ENCODE results near the gene PRTFDC1. TPM values are rescaled to one million over a fixed set of nuclear protein-coding genes. Genes with fewer than 3 reads are reported as not detected.

PRTFDC1 gene
- total and polyA plus RNA-seq, 2 of the 13 experiments (the other 11 are each of a cell fraction or from before 2014, with no cell fraction given), result not detected

- TF ChIP-seq ATF5 (CRISPR knock-in tag; IDR thresholded peaks at IDR 0.05; ENCODE audit: low read depth) (no peak), EP300 (IDR thresholded peaks at IDR 0.05; ENCODE audit: low read depth in 2 of 2, low read length in 2 of 2) (no peak), EP300 (CRISPR knock-in tag; IDR thresholded peaks at IDR 0.05; ENCODE audit: borderline replicate concordance) (no peak), KLF16 (CRISPR knock-in tag; IDR thresholded peaks at IDR 0.05) (no peak), CEBPB (IDR thresholded peaks at IDR 0.05; ENCODE audit: borderline replicate concordance, low read depth, low read length) (peak; percentile 58)
- ChIA-PET CTCF (ENCODE audit: low intra/inter-chr PET ratio, low total read pairs) (no interaction called here), POLR2A (no interaction called here)
- H3K4me2 ChIP-seq (ENCODE audit: low read depth, low read length), result no peak overlapping the region
- no peaks in the 10 kb centered on the region for H3K36me3 ChIP-seq (replicated peaks in 1 of 2; ENCODE audit: control insufficient read depth in 1 of 2, insufficient read depth in 2 of 2, low read length in 2 of 2)
- H4K20me1 ChIP-seq (ENCODE audit: insufficient read depth, low read length), result no peaks in the 10 kb centered on the region
- no peak overlapping the region for H3K27ac ChIP-seq (ENCODE audit: extremely low read length, insufficient read depth, low read length)
- H3K4me3 ChIP-seq (replicated peaks in 1 of 3; ENCODE audit: insufficient read depth in 1 of 3, low read depth in 2 of 3, low read length in 3 of 3), result no peak overlapping the region
- intact Hi-C loops (cut with micrococcal nuclease; ENCODE audit: unreplicated experiment), result no loop called here
- H2AFZ ChIP-seq (ENCODE audit: low read length), result no peak overlapping the region
- no peak for ATAC-seq
- H3K4me1 ChIP-seq (ENCODE audit: insufficient read depth, low read length), result no peaks in the 10 kb centered on the region
- DNase-seq (ENCODE audit: low spot score), result no peak
- H3K79me2 ChIP-seq (ENCODE audit: insufficient read depth, low read length), result no peaks in the 10 kb centered on the region
- H3K27me3 ChIP-seq (ENCODE audit: control insufficient read depth in 1 of 2, insufficient read depth in 2 of 2, low read length in 2 of 2), result no peaks in the 10 kb centered on the region; a peak in 1 of 5 replicates
- no peak overlapping the region for H3K9ac ChIP-seq (ENCODE audit: insufficient read depth, low read depth, low read length)
- in situ Hi-C loops (cut with HindIII; ENCODE audit: extremely low pct_ligation_motif_present, low pct_unique_long_range_greater_than_20kb), result no loop called here
- WGBS (ENCODE audit: low lambda C conversion rate), result 26% methylated on average over 2 of the region's 2 CpGs
- BruUV-seq (replicated peaks), result no TSS peak
- FAIRE-seq, result no peak
- no peaks in the 10 kb centered on the region for H3K9me3 ChIP-seq (ENCODE audit: low read length)
Observed at GRCh38 chr10:24893127-24893526, 59.3 kb downstream of the PRTFDC1 start.

- ATAC-seq, result no peak
- Histone ChIP-seq H3K79me2 (ENCODE audit: insufficient read depth, low read length) (no peaks in the 10 kb centered on the region), H3K9me3 (ENCODE audit: low read length) (no peaks in the 10 kb centered on the region), H3K4me2 (ENCODE audit: low read depth, low read length) (no peak overlapping the region), H4K20me1 (ENCODE audit: insufficient read depth, low read length) (no peaks in the 10 kb centered on the region), H3K4me1 (ENCODE audit: insufficient read depth, low read length) (no peaks in the 10 kb centered on the region), H3K27me3 (ENCODE audit: control insufficient read depth in 1 of 2, insufficient read depth in 2 of 2, low read length in 2 of 2) (no peaks in the 10 kb centered on the region; a peak in 1 of 5 replicates), H2AFZ (ENCODE audit: low read length) (no peak overlapping the region), H3K9ac (ENCODE audit: insufficient read depth, low read depth, low read length) (no peak overlapping the region), H3K36me3 (replicated peaks in 1 of 2; ENCODE audit: control insufficient read depth in 1 of 2, insufficient read depth in 2 of 2, low read length in 2 of 2) (no peaks in the 10 kb centered on the region), H3K27ac (ENCODE audit: extremely low read length, insufficient read depth, low read length) (no peak overlapping the region), H3K4me3 (replicated peaks in 1 of 3; ENCODE audit: insufficient read depth in 1 of 3, low read depth in 2 of 3, low read length in 3 of 3) (no peak overlapping the region)
- in situ Hi-C loops (cut with HindIII; ENCODE audit: extremely low pct_ligation_motif_present, low pct_unique_long_range_greater_than_20kb) (no loop called here), intact Hi-C loops (cut with micrococcal nuclease; ENCODE audit: unreplicated experiment) (no loop called here)
- FAIRE-seq, result no peak
- ChIA-PET CTCF (ENCODE audit: low intra/inter-chr PET ratio, low total read pairs) (no interaction called here), POLR2A (no interaction called here)
- 6% methylated on average over 1 of the region's 1 CpG for WGBS (ENCODE audit: low lambda C conversion rate)
- DNase-seq (ENCODE audit: low spot score), result no peak
- BruUV-seq (replicated peaks), result no TSS peak
- TF ChIP-seq ZNF460 (CRISPR knock-in tag; IDR thresholded peaks at IDR 0.05; ENCODE audit: borderline replicate concordance) (no peak), ZNF292 (CRISPR knock-in tag; IDR thresholded peaks at IDR 0.05; ENCODE audit: borderline replicate concordance, low read depth) (no peak), ARNT2 (CRISPR knock-in tag; IDR thresholded peaks at IDR 0.05; ENCODE audit: low read depth) (no peak), ZNF10 (CRISPR knock-in tag; IDR thresholded peaks at IDR 0.05; ENCODE audit: borderline replicate concordance, low read depth) (no peak), ZNF792 (CRISPR knock-in tag; IDR thresholded peaks at IDR 0.05) (no peak), MIER2 (CRISPR knock-in tag; IDR thresholded peaks at IDR 0.05) (no peak), ZNF383 (CRISPR knock-in tag; IDR thresholded peaks at IDR 0.05; ENCODE audit: borderline replicate concordance) (no peak), PREB (CRISPR knock-in tag; IDR thresholded peaks at IDR 0.05) (no peak), PCBP2 (optimal IDR thresholded peaks at IDR 0.05; ENCODE audit: low read depth, low read length, poor library complexity, severe bottlenecking) (no peak), ZNF589 (CRISPR knock-in tag; conservative IDR thresholded peaks at IDR 0.05) (no peak), BHLHE40 (IDR thresholded peaks at IDR 0.05; ENCODE audit: low read length) (no peak), MAFF (IDR thresholded peaks at IDR 0.05; ENCODE audit: low read depth, low read length) (no peak)
Observed at GRCh38 chr10:24891823-24892222, 60.6 kb downstream of the PRTFDC1 start.
